Forelimb muscle (tissue), 1 donor: ENCODE data around the gene GRIK3. TPM values are rescaled to one million over a fixed set of nuclear protein-coding genes. Genes with fewer than 3 reads are reported as not detected.

Source experiments
- DNase-seq: peaks from one replicate; pipeline ENCODE4 v3.0.0-alpha.2; 2013; ENCODE audit warnings: low read depth
- polyA plus RNA-seq: library from polyadenylated mRNA; unstranded; fragments of 120-200 nt; gene quantifications from one replicate; pipeline ENCODE4 v1.2.1, GENCODE V29; 2013; ENCODE audit not compliant: insufficient read length

Gene GRIK3
- polyA plus RNA-seq, 1 donor: 0.54 TPM

- no peak for DNase-seq
Observed at GRCh38 chr1:36879613-36880012, 154.7 kb downstream of the GRIK3 start.

GRCh38 chr1:36876990-36877389, 157.3 kb downstream of the GRIK3 start:
- DNase-seq: no peak

- no peak for DNase-seq
Observed at GRCh38 chr1:36874271-36875060, 159.8 kb downstream of the GRIK3 start.

DNA sequence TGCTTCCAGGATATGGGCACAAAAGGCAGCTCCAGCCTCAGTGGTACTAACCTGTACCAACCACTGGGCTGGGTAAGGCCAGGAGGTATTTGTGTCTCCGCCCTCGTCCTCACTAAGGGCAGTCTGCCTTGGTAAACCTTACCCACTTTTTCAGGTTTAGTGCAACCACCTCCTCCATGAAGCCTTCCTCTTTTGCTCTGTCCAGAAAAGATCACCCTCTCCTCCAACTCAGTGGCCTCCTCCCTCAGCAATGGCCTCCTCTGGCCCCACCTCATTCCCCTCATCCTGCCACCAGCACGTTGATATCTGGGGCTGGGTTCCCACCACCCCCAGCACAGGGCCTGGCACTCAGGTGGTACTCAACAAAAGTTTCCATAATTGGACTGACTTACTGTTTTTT, 161.5 kb downstream of the GRIK3 start:
- no peak for DNase-seq

DNA sequence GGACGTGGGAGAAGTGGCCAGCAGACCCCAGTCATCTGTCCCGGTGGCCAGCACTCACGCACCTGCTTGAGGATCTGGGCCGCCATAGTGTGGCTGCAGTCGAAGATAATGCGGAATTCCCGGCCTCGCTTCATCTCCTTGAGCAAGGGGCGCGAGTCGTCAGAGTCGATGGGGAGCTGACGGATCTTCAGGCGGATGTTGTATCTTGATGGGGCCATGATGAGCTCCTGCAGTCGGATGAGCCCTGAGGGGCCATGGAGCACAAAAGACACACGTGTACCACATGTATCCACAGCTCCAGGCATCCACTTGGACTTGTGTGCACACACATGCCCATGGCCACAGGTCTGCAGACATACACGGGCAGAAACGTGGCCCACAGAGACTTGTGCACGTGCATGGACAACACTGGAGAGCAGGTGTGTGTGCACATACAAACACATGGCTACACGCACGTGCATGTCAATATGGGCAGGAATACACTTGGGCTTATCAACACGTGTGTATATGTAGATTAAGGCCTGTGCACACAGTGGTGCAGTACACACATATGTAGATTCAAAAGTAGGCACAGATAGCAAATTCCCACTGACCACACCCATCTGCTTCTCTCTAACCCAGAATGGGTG, 162.1 kb downstream of the GRIK3 start:
- DNase-seq: no peak

DNA sequence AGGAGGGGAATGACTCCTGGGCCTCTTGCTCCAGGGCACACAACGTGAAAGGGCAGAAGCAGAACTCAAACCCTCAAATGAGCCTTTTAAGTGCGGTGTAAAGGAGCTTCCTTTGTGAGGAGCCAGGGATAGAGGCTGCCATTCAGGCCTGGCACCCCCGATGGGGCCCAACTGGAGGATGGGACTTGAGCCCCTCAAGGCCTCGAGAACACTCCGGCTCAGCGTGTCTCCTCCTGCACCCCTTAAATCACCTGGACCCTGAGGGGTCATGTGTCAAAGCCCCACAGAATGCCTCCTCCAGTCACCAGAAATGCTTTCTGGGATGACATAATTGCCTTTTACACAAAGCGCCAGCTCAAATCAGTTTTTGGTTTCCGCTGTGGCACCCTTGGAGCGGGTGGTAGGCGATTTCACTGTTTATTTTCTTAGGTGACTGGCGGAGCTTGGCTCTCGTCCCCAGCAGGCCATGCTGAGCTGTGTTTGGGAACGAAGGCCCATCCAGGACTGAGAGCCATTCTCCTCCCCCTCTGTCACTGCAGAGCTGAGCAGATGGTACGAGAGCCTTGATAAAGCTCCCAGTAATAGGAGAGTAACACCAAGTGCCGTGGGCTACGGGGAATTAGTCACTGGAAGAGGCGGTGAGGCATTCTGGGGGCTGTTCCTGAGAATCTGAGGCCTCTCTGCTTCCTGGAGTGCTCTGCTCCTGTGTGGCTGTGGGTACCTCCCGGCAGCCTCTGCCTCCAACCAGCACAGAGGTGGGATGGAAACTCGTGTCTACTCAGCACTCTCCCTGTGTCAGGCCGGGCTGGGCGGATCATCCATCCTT, 163.0 kb downstream of the GRIK3 start:
- no peak for DNase-seq

DNA sequence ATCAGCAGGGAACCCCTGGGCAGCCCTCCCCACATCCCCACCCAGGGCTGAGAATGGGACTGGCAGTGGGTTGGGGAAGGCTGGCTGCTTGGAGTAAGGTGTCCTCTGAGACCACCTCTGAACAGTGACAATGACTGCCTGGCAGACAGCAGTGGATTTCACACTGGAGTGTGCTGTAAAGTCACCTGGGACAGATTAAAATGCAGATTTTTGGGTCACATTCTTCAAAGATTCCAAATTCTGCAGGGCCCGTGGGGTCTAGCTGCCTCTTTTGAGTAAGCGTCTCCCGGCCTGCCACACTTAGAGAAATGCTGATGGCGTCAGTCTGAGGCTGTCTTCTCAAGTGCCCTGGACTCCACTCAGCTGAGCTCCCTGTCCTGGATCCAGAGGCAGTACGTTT, 164.5 kb downstream of the GRIK3 start:
- no peak for DNase-seq

- DNase-seq: no peak
Observed at GRCh38 chr1:36869054-36869453, 165.3 kb downstream of the GRIK3 start.

DNA sequence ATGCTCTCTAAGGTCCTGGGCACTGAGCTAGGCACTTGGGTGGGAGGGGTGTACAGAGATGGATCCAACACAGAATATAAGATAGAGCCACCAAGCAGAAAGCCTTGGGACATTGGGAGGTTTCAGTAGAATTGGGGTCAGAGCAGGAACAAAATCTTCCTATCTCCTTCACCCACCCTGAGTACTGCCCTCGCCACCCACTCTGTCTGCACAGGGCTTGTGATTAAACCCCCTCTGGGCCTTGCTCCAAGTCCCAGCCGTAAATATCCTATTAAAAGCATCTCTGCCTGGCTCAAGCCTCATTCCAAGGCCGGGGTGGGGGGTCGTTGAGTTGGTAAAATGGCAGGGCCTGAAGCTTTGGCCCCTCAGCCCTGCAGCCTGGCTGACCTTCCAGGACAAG, 166.7 kb downstream of the GRIK3 start:
- no peak for DNase-seq

- DNase-seq: no peak
Observed at GRCh38 chr1:36866169-36866814, 168.0 kb downstream of the GRIK3 start.

DNA sequence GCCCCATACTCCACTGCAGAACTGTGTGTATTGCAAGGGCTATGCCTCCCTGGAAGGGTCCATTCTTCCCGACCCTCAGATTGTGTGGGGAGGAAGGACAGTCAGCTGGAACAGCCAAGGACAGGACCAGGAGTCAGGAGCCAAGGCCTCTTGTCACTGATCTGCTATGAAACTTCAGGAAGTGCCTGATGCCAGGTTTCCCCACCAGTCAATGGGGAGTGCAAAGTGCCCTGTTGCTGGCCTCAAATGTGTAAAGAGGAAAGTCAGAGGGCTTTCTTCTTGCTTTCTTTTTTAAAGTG, 168.8 kb downstream of the GRIK3 start:
- DNase-seq: no peak

- no peak for DNase-seq
Observed at GRCh38 chr1:36864823-36865601, 169.3 kb downstream of the GRIK3 start.

DNA sequence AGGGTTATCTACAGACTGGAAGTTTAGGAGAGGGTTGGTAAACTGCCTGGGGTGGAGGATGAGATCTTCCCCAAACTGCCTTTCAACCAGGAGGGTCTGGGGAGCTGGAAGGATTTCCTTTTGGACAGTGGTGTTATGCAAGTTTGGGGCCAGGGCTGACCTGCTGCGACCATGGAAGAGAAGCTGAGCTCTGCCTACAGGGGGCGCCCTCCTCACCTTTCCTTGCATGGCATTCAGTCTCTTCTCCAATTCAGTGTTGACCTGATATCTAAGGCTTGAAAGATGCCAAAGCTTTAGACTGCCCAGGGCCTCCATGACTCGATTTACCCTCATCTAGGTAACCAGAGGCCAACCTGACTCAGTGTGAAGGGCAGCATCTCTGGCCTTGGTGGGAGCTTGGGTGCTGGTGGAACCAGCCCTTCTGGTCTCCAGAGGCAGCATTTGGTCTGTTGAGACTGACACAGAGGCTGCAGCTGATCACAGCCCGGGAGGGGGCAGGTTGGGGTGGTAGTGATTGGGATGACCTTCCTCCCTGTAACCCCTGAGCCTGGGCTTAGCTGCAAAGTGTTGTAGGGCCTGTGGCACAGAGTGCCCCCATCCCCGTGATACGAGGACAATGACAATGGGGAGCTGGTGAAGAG, 170.0 kb downstream of the GRIK3 start:
- no peak for DNase-seq

DNA sequence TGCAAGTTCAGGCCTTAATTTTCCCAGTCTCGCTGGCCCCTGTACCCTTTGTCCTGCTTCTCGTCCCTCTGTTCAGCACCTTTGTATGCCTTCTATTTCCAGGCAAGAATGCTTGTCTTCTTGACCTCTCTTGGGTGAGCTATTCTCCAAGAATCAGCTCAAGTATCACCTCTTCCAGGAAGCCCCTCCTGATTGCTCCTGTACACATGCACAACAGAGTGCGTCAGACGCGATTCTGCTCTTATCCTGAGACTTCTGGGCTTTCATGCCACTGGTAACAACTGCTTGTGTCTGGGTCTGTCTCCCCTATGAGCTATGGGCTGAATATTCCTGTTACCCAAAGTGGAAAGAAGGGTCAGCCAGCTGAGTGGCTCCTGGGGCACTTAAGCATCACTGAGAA, 170.8 kb downstream of the GRIK3 start:
- no peak for DNase-seq

DNA sequence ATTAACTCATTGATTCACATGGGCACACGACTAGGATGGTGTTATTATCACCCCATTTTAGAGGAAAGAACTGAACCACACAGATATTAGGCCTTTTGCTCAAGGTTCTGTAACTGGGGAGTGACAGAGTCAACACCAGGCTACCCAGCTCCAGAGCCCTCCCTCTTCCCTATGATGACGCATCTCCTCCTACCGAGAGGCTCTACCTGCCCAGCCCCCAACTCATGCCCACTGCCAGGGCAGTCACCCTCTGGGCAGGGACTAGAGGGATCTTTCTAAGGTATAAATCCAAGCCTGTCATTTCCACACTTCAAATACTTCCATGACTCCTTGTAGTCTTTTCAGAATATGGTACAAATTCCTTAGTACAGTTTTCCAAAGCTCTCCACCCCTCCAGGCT, 171.3 kb downstream of the GRIK3 start:
- DNase-seq: no peak

- DNase-seq: no peak
Observed at GRCh38 chr1:36861375-36861774, 172.9 kb downstream of the GRIK3 start.

- DNase-seq: no peak
Observed at GRCh38 chr1:36859926-36860325, 174.4 kb downstream of the GRIK3 start.

GRCh38 chr1:36858981-36859380, 175.3 kb downstream of the GRIK3 start:
- no peak for DNase-seq

DNA sequence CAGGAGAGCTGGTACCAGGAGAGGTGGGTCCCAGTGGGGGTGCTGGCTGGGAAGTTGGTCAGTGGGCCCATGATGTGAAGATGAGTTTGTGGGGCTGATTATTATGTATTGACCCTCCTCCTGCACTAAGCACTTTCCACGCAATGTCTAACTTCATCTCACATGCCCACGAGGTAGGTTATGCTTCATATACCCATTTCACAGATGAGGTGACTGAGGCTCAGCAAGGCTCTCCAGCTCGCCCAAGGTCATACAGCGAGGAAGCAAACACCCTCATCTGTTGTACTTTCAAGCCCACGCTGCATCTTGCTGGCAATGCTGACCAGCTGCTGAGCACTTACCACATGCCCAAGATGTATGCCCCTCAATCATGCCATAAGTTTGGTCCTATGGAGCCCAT, 175.8 kb downstream of the GRIK3 start:
- DNase-seq: no peak

DNA sequence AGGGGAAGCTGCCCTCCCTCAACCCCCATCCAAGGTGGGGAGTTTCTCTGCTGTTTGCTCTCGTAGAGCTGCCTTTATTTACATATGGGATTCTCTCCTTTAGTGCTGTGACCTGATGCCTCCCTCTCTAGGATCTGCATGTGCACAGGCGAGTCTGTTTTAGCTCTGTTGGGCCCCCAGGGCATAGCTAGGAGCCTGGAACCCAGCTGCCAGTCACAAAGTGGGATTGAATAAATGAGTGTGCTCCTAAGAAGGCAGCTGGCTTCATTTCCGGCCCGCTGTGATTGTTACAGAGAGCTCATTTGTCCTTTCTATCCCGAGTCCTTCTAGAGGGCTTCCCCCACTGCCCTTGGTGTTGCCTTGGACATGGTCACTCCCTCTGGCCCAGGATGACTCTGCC, 176.6 kb downstream of the GRIK3 start:
- DNase-seq: no peak
